Ovary (tissue), 3 donors: ENCODE data around the gene SLCO3A1.

Experiments used
- EP300 ChIP-seq: sonication (generic); formaldehyde crosslinking; IDR thresholded peaks from one replicate; pipeline ENCODE4 v1.6.1; 2017; ENCODE audit warnings: antibody characterized with exemption
- POLR2A ChIP-seq: fragments of 450-650 bp; IDR thresholded peaks from one replicate; pipeline ENCODE4 v1.6.1; 2017; ENCODE audit warnings: antibody characterized with exemption, mild to moderate bottlenecking, moderate library complexity
- TF ChIP-seq, protein P1 (sequence below), 3 donors: fragments of 450-650 bp in 2 of 3; fragments of 200-600 bp in 1 of 3; IDR thresholded peaks; one replicate each; pipeline versions ENCODE4 v1.5.1 to v1.8.0; 2016 to 2022; ENCODE audit warnings: antibody characterized with exemption in 3 of 3, mild to moderate bottlenecking in 1 of 3
- donor health status: DM: no; HTN: no; CAD: no.

DNA sequence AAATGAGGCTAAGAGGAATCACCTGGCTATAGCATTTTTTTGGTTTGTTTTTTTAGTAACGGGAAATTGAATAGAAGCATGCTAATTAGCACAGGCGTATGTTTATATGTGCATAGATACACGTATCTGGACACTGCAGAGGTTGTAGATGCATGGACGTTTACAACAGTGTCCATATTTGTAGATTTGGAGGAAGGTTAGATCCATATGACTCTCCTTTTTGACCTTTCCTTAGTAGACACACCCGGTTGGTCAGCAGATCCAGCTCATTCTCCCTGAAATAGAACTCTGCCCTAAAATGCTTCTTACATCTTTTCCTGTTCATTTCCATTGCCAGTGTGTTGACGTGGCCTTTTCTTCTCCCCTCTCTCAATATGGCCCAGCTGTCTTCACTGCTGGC, 60.1 kb downstream of the SLCO3A1 start:
- TF ChIP-seq, protein P1, sequence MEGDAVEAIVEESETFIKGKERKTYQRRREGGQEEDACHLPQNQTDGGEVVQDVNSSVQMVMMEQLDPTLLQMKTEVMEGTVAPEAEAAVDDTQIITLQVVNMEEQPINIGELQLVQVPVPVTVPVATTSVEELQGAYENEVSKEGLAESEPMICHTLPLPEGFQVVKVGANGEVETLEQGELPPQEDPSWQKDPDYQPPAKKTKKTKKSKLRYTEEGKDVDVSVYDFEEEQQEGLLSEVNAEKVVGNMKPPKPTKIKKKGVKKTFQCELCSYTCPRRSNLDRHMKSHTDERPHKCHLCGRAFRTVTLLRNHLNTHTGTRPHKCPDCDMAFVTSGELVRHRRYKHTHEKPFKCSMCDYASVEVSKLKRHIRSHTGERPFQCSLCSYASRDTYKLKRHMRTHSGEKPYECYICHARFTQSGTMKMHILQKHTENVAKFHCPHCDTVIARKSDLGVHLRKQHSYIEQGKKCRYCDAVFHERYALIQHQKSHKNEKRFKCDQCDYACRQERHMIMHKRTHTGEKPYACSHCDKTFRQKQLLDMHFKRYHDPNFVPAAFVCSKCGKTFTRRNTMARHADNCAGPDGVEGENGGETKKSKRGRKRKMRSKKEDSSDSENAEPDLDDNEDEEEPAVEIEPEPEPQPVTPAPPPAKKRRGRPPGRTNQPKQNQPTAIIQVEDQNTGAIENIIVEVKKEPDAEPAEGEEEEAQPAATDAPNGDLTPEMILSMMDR (IDR thresholded peaks at IDR 0.05) = no peak
- TF ChIP-seq POLR2A (no peak), EP300 (no peak)
